GM19239 (cell line): Measurements from ENCODE around the gene PHF2.

Source experiments
- DNase-seq: peaks from one replicate; pipeline ENCODE4 v3.0.0; 2011; ENCODE audit warnings: low spot score; ENCODE audit not compliant: insufficient read length
- FAIRE-seq: peaks from 2 replicates; lab custom pipeline; 2011; peaks lifted over from hg19 to GRCh38; lab: Jason Lieb, UNC

The PHF2 gene

DNA sequence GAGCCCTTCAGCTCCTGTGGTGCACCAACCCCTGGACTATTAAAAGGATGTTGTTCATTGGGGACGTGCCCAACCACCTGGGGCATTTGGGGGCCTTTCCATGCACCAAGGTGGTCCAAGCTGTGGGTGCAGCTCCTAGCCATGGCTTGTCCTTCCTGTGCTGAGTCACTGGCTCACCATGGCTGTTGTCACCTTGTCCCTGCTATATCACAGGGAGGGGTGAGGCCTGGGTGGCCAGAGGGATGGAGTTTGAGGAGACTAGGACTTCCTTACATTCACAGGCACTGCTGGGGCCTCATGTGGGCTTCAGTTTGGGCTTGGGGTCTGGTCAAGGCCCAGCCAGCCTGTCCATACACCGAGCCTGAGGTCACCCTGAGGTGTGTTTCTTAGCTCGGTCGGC lies 45.5 kb downstream of the PHF2 start:
- FAIRE-seq: no peak
- no peak for DNase-seq

DNA sequence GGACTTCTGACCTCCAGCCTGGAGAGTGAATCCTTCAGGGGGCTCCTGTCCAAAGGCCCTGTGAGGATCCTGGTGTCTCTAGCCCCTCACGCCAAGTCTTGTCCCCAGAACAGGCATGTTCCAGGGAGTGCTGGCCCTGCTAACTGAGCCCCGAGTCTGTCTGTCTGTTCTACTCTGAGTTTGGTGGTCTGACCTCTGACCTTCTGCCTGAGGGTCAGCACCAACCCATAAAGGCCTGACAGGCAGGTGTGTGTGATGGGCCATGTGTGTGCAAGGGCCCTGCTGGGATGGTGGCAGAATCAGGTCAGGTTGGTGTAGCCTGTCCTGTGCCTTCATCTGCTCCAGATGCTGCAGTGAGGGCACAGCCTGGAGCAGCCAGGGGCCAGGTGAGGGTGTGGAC lies 46.3 kb downstream of the PHF2 start:
- FAIRE-seq: no peak
- DNase-seq: no peak

DNA sequence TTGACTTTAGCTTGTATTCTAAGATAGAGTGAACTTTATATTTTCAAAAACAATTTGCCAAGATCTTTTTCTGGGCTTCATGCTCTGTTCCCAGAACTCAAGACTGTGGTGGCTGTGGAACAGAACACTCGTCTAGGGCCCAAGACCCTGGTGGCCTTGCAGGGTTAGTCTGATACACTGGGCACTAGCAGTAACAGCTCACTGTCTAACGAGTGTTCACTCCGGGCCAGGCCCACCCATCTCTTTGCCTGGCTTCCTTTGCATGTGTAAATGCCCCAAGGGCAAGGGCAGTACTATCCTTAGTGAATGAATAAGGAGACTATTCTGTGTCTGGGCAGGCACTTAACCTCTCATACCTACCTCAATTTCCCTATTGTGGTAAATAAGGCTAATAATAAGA lies 47.4 kb downstream of the PHF2 start:
- no peak for FAIRE-seq
- DNase-seq: no peak

DNA sequence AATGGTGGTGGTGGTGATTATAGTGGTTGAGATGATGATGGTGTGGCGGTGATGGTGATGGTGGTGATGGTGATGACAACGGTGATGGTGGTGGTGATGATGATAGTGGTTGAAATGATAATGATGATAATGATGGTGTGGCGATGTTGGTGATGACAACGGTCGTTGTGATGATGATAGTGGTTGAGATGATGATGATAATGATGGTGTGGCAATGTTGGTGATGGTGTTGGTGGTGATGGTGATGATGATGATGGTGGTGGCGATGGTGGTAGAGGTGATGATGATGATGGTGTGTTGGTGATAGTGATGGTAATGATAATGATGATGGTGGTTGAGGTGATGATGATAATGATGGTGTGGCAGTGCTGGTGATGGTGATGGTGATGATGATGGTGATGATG lies 48.0 kb downstream of the PHF2 start:
- FAIRE-seq (no peak), DNase-seq (no peak)

DNA sequence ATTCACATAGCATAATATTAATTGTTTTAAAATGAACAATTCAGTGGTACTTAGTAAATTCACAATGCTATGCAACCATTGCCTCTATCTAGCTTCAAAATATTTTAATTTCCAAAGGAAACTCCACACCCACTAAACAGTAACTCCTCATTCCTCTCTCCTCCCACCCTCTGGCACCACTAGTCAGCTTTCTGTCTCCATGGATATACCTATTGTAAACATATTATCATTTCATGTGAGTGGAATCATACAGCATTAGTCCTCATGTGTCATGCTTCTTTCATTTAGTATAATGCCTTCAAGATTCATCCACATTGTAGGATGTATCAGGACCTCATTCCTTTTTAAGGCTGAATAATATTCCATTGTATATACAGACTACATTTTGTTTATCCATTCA lies 48.6 kb downstream of the PHF2 start:
- DNase-seq (no peak), FAIRE-seq (no peak)

DNA sequence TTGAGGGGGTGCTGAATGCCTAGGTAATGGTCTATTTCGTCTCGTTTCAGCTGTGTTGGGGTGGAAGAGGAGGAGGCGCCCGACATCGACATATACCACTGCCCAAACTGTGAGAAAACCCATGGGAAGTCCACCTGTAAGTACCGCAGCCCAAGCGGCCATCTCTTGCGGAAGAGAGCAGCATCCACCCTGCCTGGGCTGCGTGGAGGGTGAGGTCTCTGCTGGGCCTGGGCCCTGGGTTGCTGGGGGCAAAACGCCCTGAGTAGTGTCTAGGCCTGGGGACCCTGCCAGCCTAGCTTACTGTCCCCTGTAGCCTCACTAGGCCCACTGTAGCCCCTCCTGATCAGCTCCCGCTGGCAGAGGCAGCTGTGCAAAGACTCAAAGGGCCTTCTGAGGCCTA lies 53.5 kb downstream of the PHF2 start:
- FAIRE-seq (no peak), DNase-seq (no peak)

DNA sequence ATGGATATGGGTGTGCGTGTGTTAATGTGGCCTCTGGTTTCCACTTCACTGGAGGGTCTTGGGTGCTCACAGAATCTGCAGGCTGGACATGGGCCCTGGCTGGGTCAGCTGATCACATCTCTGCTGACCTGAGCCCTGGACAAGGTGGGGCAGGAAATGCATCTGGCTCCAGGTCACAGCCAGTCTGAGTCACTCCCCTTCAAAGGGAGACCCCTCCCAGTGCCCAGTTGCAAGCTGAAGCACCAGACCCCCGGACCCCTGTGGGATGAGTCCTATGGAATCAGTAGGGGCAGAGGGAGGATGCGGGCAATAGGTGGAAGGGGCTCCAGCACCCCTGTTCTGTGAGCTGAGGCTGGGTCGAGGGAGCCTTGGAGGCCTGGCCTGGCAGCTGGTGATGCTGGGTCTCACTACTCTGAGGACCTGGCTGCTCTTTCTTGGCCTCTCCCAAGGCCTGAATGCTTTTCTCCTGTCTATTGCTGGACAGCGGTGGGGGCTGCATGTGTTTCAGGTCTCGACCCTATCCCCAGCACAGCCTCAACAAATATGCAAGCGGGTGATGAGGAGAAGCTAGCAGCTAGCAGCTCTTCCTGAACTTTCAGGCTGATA lies 54.5 kb downstream of the PHF2 start:
- FAIRE-seq: no peak

DNA sequence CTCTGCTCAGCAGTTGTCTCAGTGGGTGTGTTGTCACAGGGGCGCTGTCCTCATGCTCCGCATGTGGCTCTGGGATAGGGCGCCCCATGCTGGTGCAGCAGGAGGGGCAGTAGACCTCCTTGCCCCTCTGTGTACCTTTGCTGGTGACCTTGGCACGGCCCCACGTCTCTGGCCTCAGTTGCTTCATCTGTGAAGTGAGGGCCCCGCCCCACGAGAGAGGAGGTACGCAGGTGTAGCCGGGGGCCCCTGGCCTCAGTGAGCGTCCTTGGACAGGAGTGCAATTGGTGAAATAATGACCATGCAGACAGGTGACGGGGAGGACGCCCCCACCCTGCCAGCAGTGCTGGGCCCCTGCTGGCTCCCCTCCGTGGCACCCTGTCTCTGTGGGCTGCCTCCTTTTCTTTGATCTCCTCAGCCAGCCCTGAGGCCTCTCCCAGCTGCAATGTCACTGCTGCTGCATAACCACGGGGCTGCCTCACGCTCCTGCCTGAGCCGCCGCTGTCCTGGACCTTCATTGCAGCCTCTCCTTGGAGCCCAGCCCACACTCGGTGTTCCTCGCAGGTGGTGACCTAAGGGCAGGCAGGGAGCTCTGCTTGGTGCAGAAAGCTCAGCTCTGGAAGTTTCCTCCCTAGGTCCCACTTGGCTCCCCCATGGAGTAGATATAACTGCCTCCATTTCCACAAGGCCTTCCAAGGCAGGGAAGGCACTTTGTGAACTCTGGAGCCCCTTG lies 57.3 kb downstream of the PHF2 start:
- DNase-seq: no peak
- no peak for FAIRE-seq

More for the DNA sequence above, 54.5 kb downstream of the PHF2 start:
- no peak for DNase-seq

DNA sequence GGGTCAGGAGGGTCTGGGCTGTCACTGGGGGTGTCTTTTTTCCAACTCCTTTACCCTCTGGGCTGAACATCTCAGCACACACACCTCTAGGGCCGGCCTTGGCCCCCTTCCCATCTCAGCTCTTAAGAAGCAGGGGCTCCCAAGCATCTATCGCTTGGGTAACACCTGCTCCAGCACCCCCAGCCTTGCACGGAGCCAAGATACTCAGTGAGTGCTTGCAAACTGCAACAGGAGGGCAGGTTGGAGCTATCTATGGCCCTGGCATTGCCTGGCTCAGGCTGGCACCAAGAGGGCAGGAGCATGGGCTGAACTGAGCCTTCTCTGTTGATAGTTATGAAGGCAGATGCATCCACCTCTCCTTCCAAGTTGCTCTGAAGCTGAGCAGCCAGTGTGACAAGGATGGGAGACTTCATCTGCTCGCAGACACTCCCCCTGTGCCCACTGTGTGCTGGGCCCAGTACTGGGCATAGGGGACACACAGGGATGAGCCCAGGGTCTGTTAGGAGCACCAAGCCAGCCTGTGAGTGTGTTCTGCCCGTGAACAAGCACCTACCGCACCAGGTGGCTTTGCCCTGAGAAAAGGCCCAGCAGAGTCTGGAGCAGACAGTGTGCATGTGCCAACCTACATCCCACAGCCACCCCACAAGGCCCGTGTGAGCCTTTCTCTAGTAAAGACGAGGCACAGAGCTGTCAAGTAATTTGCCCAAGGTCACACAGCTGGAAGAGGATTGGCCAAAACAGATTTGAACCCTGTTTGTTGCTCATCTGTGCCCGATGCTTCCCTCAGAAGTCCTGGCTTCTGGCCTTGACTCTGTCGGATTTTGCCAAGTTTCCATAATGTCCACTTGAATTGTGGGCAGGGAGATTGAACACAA lies 58.2 kb downstream of the PHF2 start:
- FAIRE-seq: no peak

DNA sequence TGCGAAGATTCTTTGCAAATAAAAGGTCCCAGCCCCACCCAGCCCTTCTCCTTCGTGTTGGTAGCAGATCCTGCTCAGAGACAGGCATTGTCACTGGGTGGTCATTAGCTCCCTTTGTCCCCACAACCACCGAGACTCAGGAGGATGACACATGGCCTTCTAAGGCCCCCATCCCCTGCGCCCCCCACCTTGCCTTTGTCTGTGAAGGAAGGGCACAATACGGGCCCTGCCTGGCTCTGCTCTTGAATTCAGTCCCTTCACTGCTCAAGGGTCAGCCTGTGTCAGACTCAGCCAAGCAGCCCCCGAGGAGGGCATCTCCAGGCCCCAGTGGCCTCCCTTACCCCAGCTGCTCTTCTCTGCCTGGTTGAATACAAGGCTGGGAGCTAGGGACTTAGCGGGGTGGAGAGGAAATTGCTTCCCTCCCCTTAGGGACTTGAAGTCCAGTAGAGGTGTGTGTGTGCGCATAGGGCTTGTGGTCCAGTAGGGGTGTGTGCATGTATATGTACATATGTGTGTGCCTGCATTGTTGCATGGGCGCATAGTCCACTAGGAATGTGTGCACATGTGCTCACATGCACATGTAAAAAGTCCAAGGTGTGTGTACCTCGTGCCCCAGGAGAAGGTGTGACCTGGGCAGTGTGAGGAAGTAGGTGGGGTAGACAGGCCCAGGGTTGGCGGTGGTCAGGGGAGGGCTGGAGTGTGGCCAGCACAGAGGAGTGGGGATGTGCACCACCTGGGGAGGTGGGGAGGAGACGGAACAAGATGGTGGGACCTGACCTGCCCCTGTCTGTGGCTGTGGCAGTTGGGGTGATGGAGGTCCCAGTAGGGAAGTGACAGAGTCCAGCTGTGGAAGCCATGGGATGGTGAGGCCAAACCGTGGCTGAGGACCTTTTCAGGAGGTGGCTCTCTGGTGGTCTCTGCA lies 59.1 kb downstream of the PHF2 start:
- DNase-seq (no peak), FAIRE-seq (no peak)

More for the DNA sequence above, 58.2 kb downstream of the PHF2 start:
- no peak for DNase-seq

DNA sequence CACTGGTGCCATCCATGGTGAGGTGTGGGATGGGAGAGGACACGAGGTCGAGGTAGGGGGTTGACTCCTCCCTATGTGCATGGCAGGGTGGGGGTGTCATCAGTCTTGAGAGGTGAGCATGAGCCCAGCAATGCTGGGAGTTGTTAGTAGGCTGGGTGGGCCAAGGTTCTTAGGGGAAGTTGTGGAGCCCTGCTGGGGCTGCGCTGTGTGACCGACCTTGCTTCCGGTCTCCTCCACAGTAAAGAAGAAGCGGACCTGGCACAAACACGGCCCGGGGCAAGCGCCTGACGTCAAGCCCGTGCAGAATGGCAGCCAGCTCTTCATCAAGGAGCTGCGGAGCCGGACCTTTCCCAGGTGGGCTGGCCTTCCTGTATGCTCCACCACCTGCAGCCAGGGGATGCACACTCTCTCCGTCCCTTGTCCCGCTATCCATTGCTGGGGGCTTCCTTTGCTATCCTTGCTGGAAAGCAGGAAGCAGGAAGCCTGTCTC lies 59.8 kb downstream of the PHF2 start:
- FAIRE-seq (no peak), DNase-seq (no peak)

DNA sequence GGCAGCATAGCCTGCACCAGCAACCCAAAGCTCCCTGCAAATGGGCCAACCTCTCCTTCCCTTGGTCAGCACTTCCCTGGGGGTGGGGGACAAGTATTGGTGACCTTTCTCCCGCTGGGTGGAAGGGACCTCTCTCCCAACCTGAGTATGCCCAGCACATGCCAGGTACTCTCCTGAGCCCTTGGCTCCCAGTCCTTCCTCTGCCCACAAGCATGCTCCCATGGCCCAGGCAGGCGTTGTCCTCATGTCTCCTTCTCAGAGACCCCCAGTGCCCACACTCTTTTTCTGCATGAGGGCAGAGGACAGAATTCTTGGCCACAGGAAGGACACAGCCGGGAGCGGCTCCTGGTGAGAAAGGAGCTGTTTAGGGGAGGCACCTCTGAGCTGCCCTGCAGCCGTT lies 60.3 kb downstream of the PHF2 start:
- DNase-seq (no peak), FAIRE-seq (no peak)

DNA sequence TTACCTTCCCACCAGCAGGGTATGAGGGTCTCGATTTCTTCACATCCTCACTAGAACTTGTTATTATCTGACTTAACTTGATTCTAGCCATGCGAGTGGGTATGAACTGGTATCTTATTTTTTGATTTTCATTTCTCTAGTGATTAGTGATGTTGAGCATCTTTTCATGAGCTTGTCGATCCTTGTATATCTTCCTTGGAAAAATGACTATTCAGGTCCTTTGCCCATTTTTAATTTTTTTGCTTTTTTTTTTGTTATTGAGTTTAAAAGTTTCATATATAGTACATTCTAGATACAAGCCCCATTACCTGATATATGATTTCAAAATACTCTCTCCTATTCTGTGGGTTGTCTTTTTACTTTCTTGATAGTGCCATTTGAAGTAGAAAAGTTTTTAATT lies 61.5 kb downstream of the PHF2 start:
- DNase-seq (no peak), FAIRE-seq (no peak)

DNA sequence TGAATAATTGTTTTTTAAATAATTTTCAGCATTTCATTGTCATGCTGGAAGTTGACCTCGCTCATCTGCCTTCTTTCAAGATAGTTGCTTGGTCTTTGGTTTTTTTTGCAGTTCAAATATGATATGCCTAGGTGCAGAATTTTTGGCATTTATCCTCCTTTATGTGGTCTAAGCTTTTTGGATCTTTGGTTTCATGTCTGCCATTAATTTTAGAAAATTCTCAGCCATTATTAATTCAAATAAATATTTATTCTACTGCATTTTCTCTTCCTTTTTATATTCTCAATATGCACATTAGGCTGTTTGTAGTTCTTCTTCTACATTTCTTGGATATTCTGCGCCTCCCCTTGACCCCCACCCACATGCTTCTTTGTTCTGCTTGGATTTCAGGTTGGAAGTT lies 63.6 kb downstream of the PHF2 start:
- FAIRE-seq (no peak), DNase-seq (no peak)

DNA sequence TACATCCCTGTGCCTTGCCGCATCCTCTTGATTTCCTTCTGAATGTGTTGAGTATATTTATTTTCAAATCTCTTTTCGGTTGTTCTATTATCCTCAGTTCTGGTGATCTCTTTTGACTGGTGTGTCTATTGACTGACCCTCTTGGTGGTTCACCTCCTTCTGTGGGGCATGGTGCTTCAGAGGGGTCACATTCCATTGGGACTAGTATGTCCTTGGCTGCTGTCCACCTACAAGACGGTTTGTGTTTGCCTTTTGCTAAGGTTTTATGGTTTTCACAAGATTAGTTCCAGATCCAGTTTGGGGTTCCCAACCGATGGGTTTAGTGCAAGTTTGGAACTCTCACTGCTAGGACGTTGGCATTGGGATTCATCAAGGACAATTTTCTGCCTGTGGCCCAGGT lies 66.6 kb downstream of the PHF2 start:
- DNase-seq (no peak), FAIRE-seq (no peak)

DNA sequence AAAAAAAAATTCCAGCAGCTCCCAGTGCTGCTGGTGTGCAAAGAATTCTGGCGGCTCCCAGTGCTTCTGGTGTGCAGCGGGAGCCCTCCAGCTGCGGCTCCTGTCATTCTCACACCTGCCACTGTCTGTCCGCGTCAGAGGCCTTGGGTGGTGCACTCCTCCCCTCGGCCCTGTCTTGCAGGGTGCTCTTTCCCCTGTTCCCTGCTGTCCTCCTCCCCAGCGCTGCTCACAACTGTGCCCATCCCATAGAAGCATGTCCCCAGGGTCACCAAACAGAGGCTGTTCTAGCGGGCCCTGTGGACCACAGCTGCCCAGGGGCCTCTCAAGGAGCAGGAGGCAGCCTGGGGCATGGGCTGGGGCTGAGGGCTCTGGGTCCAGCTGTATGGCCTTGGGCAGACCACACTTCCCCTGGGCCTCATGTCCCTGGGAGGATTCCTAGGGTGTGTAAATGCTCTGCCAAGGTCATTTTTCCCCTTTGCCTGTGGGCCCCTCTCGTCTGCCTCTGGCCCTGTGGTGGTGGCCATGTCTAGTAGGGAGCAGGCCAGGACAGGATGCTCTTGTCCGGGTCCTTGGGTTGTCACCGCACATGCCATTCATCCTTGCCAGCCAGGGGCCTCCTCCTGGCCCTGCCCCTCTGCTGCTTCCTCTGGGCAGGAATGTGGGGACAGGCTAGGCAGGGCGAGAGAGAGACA lies 68.2 kb downstream of the PHF2 start:
- DNase-seq (no peak), FAIRE-seq (no peak)

DNA sequence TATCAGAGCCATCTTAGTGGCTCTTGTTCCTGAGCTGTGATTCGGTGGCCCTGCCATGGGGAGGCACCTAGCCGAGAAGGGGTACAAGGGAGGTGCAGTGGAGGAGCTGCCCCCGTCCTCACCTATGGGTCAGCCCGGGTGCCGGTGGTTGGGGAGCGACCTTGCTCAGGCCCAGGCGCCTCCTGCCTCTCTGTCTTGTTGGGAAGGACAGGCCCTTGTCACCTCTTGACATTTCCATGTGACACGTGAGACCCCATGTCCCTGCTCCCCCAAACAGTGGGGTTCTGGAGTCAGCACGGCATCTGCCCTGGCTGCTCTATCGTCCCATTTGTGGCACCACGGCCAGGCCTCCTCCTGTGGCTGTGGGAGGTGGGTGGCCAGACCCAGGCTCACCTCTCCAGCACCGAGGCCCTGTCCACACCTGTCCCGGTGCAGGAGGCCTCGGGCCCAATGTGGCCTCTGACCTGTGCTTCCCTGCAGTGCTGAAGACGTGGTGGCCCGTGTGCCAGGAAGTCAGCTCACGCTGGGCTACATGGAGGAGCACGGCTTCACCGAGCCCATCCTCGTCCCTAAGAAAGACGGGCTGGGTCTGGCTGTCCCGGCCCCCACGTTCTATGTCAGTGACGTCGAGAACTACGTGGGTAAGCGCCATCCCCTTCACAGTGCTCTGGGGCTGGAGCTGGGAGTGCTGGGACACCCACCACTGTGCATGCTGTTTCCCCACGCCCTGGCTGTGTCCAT lies 68.9 kb downstream of the PHF2 start:
- FAIRE-seq (no peak), DNase-seq (no peak)

DNA sequence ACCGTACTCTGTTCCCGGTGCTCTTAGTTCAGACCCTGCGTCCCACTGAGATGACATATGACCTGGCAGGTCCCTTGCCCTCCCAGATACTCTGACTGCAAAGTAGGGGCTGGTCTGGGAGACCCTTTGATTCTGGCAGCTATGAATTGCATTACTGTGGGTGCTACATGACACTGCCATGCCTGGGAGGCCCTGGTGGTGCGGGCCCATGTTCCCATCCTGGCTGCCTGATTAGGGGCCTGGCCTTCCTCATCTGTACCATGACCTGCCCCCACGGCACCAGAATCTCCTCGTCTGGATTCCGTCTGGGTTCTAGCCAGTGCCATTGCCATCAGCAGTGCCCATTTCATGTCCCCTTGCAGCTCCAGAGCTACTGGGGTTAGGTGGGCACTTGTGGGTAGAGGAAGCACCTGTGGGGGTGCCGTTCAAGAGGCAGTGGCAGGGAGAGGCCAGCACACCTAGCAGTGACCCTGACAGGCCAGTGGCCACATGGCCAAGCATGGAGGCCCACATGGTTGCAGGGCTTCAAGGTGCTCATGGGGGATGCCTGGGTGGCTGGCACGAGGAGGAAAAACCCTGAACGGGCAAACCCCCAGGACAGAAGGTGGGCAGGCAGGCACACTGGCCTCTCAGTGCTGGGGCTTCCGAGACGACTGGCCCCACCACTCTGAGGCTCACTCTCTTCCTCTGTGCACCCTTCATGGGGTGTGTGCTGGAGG lies 69.7 kb downstream of the PHF2 start:
- FAIRE-seq: no peak

More for the DNA sequence above, 69.7 kb downstream of the PHF2 start:
- DNase-seq: no peak
